Activated gamma-delta T cell treated with Interleukin-2 at 50 U/mL for 16 hours (primary cell): ENCODE measurements around the gene PTPRF.
A peak's percentile ranks its signal among the peaks of the same experiment; 100 is the strongest.

ENCODE experiments used
- DNase-seq: peaks from one replicate; pipeline ENCODE4 v3.0.0-alpha.2; 2020

PTPRF gene

GRCh38 chr1:43556782-43557181 lies 26.1 kb downstream of the PTPRF start:
- no peak for DNase-seq

- no peak for DNase-seq
These were observed 27.1 kb downstream of the PTPRF start for GRCh38 chr1:43557744-43558245.

- DNase-seq = no peak
These were observed 27.7 kb downstream of the PTPRF start for GRCh38 chr1:43558346-43558841.

GRCh38 chr1:43559714-43560113 lies 29.0 kb downstream of the PTPRF start:
- no peak for DNase-seq

GRCh38 chr1:43560286-43560685 lies 29.6 kb downstream of the PTPRF start:
- DNase-seq = no peak

GRCh38 chr1:43563876-43564539 lies 33.3 kb downstream of the PTPRF start:
- no peak for DNase-seq

GRCh38 chr1:43564551-43565348 lies 34.1 kb downstream of the PTPRF start:
- DNase-seq = no peak

- DNase-seq = peak; percentile 8
These were observed 35.1 kb downstream of the PTPRF start for GRCh38 chr1:43565600-43566360.

GRCh38 chr1:43566382-43567044 lies 35.8 kb downstream of the PTPRF start:
- no peak for DNase-seq

GRCh38 chr1:43569175-43569574 lies 38.5 kb downstream of the PTPRF start:
- no peak for DNase-seq

GRCh38 chr1:43570277-43570676 lies 39.6 kb downstream of the PTPRF start:
- DNase-seq = no peak

- DNase-seq = no peak
These were observed 40.0 kb downstream of the PTPRF start for GRCh38 chr1:43570715-43571114.

- no peak for DNase-seq
These were observed 41.4 kb downstream of the PTPRF start for GRCh38 chr1:43572084-43572483.

GRCh38 chr1:43572538-43572937 lies 41.9 kb downstream of the PTPRF start:
- DNase-seq = no peak

- DNase-seq = no peak
These were observed 42.5 kb downstream of the PTPRF start for GRCh38 chr1:43573066-43573800.

- DNase-seq = no peak
These were observed 45.8 kb downstream of the PTPRF start for GRCh38 chr1:43576521-43576920.

GRCh38 chr1:43577655-43578542 lies 47.2 kb downstream of the PTPRF start:
- DNase-seq = no peak

GRCh38 chr1:43580039-43580438 lies 49.4 kb downstream of the PTPRF start:
- DNase-seq = no peak

- peak; percentile 17 for DNase-seq
These were observed 51.5 kb downstream of the PTPRF start for GRCh38 chr1:43582162-43582566.

- no peak for DNase-seq
These were observed 52.4 kb downstream of the PTPRF start for GRCh38 chr1:43583058-43583457.

GRCh38 chr1:43584204-43584603 lies 53.5 kb downstream of the PTPRF start:
- no peak for DNase-seq
